Stimulated activated CD4-positive, alpha-beta T cell treated with anti-CD3 and anti-CD28 coated beads, TNF-alpha, amount 100 ng/mL, for 4 hours (primary cell): ENCODE data around the gene SHISA3.

Source experiments
- DNase-seq, 3 experiments: peaks; one replicate each; pipeline ENCODE4 v3.0.0-alpha.2; 2020; ENCODE audit warnings: low read depth in 3 of 3

The SHISA3 gene

GRCh38 chr4:42391981-42392380, 5.3 kb upstream of the SHISA3 start:
- DNase-seq, result no peak

DNA sequence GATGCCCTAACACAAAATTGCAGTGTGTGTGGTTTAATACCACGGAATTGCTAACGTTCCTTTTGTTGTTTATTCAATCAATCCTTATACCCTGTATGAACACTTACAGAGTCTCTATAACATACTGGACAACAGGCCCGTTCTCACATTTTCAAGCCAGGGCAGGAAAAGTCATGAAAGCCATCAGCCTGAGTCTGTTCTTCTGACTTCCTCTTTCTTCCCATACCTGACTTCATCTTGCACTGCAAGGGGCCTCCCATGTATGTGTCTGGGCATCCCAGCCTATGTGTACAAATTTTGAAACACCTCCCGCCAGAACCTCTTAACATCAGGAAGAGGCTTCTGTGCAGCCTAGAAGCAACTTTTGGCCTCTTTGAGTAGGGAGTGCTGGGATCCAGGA, 4.9 kb upstream of the SHISA3 start:
- no peak for DNase-seq

- DNase-seq, result no peak
Measured at GRCh38 chr4:42395595-42395994, 1.7 kb upstream of the SHISA3 start.

- DNase-seq, result no peak
Measured at GRCh38 chr4:42396361-42396751, 932 bp upstream of the SHISA3 start.

DNA sequence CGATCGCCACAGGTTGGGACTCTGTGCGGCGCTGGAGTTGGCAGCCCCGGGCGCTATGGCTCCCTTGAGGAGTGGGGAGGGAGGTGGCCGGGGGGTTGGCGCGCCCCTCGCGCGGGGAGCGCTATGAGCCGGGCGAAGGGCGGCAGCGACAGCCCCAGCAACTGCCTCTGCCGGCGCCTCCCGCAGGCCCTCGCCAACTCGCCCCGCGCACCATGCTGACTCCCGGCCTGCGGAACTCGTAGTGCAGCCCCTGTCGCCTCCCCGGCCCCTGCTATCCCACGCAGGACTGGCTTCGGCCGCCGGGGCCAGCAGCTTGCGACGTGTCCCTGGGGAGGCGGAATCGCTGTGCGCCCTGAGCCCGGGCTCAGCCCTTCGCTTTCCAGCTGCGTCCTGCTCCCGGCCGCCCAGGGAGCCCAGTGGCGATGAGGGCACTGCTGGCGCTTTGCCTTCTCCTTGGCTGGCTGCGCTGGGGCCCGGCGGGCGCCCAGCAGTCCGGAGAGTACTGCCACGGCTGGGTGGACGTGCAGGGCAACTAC, 415 bp downstream of the SHISA3 start:
- DNase-seq, result no peak

- no peak for DNase-seq
Measured at GRCh38 chr4:42398171-42398870, 1.0 kb downstream of the SHISA3 start.

GRCh38 chr4:42398871-42399331, 1.6 kb downstream of the SHISA3 start:
- no peak for DNase-seq

DNA sequence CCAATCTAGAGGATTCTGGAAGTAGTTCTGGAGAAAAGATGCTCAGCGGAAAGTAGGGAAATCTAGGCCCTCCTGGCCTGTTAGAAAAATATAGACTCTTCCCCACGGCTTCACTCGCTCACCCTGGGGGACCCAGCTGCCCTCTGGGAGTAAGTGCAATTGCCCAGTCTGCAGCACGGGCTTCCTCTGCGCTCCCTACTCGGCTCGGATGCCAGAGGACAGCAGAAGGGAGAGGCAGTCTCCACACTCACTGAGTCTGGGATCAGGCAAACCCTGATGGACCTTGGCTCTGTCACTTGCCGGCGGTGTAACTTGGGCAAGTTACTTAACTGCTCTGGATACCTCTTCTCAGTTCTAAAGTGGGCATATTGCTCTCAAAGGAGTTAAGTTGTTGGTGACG, 2.1 kb downstream of the SHISA3 start:
- no peak for DNase-seq

- DNase-seq, result no peak
Measured at GRCh38 chr4:42401171-42401570, 3.9 kb downstream of the SHISA3 start.

- no peak for DNase-seq
Measured at GRCh38 chr4:42404001-42404400, 6.7 kb downstream of the SHISA3 start.

DNA sequence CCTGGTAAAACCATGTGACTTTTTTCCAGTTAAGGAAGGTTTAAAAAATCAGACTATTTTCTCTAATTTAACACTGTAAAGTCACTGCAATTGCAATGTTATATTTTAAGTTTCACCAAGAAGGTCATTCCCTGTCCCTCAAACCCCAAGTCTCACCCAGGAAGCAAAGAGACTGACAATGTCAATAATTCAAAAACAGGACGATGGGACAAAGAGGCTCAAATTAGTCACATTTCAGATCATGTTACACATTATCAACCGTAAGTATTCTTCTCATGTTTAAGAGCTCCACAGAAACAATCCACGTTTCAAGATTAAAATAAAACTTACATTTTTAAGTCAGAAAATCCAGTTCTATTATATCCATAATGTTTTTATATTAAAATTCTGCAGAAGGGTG, 13.2 kb downstream of the SHISA3 start:
- DNase-seq, result no peak

- DNase-seq, result no peak
Measured at GRCh38 chr4:42411803-42412202, 14.5 kb downstream of the SHISA3 start.

DNA sequence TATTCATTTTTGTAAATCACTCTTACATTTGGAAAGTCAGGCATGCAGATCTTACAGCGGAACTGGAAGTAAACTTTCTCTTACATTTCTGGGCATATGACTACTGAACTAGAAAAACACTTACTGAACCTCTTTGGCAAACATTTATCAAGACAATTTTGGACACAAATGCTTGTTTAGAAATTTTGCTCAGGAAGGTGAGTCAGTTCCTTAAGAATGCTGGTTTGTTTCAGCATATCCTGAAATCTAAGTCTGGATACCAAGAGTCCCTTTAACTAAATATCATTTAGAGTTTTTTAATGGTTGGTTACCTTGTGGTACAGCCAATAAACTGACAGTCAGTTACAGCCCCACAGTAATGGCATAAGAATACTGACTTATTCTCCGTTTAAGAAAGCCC, 15.0 kb downstream of the SHISA3 start:
- no peak for DNase-seq

- no peak for DNase-seq
Measured at GRCh38 chr4:42415281-42415680, 18.0 kb downstream of the SHISA3 start.

DNA sequence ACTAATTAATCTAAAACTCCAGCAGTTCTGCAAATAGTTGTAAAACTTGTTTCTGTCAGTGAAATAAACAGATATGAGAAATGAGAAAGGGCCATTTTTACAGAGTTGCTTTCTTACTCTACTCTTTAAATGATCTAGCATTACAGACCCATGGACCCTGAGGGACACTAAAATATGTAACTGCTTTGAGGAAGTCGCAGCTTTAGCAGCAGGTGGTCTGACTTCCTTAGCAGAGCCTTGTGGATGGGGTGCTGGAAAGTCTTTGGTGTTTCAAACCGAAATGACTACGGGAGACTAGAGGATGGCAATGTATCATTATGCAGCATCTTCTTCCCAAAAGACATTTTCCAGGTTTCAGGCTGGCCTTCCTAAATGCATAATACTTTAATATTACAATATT, 18.7 kb downstream of the SHISA3 start:
- DNase-seq, result no peak

GRCh38 chr4:42417550-42417949, 20.3 kb downstream of the SHISA3 start:
- DNase-seq, result no peak

- no peak for DNase-seq
Measured at GRCh38 chr4:42420140-42420539, 22.9 kb downstream of the SHISA3 start.

- DNase-seq, result no peak
Measured at GRCh38 chr4:42425146-42426065, 28.1 kb downstream of the SHISA3 start.

GRCh38 chr4:42428036-42428435, 30.7 kb downstream of the SHISA3 start:
- no peak for DNase-seq

DNA sequence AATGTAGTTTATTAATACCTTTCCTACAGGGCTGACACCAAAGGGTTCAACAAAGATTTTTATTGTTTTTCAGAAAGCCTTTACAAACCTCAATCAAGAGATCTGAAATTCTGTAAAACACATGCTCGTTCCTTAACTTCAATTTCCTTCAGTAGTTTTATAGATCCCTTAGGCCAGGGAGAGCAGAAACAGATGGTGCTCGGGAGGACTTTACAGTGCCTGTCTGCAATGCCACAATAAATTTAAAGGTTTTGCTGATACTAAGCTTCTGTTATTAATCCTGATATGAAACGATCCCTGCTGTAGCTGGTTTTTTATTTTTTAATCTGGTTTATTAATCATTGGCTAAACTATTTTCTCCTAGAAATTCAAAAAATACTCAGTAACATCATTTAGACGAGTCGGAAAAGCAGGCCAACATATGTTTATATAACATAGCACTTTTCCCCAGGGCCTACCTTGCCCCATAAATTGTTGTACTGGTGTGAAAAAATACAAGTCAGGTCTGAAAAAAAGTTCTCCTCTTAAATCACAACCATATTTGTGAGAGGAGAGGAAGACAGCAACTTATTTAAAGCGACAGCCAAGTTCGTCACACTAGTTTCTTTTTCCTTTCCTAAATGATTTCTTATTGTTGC, 39.8 kb downstream of the SHISA3 start:
- DNase-seq, result no peak

- DNase-seq, result no peak
Measured at GRCh38 chr4:42440083-42440482, 42.8 kb downstream of the SHISA3 start.

- DNase-seq, result no peak
Measured at GRCh38 chr4:42442601-42443000, 45.3 kb downstream of the SHISA3 start.
